NT2/D1 (cell line): ENCODE results near the gene EML1.

Experiments
- DNase-seq: peaks from one replicate; pipeline ENCODE4 v3.0.0-alpha.2; 2011; ENCODE audit warnings: low read depth, low spot score
- H3K27me3 ChIP-seq: 2 replicates; pipeline ENCODE4 v1.6.0; 2011; ENCODE audit warnings: mild to moderate bottlenecking; ENCODE audit not compliant: insufficient read length, insufficient read depth
- H3K36me3 ChIP-seq: 2 replicates; pipeline ENCODE4 v1.6.1; 2011; ENCODE audit warnings: mild to moderate bottlenecking, low read length, mixed read lengths; ENCODE audit not compliant: insufficient read depth, insufficient read length
- H3K4me1 ChIP-seq: 2 replicates; pipeline ENCODE4 v1.5.1; 2011; ENCODE audit not compliant: insufficient read depth, insufficient read length
- H3K4me3 ChIP-seq: 2 replicates; pipeline ENCODE4 v1.5.1; 2011; ENCODE audit warnings: low read depth; ENCODE audit not compliant: insufficient read length
- H3K9ac ChIP-seq: 2 replicates; pipeline ENCODE4 v1.6.0; 2011; ENCODE audit warnings: low read depth; ENCODE audit not compliant: insufficient read length
- H3K9me3 ChIP-seq: 2 replicates; pipeline ENCODE4 v1.5.1; 2011; ENCODE audit warnings: mild to moderate bottlenecking, low read length; ENCODE audit not compliant: insufficient read depth
- SUZ12 ChIP-seq: IDR thresholded peaks from 2 replicates; pipeline ENCODE4 v1.6.1; 2011; ENCODE audit not compliant: insufficient read length, insufficient read depth; ENCODE audit errors: extremely low read depth
- YY1 ChIP-seq: IDR thresholded peaks from 2 replicates; pipeline ENCODE4 v1.6.1; 2011; ENCODE audit not compliant: insufficient read length, insufficient read depth
- ZNF274 ChIP-seq: IDR thresholded peaks from 2 replicates; pipeline ENCODE4 v1.6.1; 2011; ENCODE audit warnings: mild to moderate bottlenecking, low read depth, low read length

Gene EML1

DNA sequence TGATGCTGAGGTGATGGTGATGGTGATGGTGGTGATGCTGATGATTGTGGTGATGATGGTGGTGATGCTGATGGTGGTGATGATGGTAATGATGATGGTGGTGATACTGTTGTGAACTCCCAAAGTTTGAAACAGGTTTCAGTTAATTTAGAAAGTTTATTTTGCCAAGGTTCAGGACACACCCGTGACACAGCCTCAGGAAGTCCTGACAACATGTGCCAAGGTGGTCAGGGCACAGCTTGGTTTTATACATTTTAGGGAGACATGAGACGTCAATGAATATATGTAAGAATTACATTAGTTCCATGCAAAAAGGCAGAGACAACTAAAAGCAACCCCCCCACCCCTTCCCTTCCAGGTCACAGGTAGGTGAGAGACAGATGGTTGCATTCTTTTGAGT, 159.2 kb downstream of the EML1 start:
- Histone ChIP-seq H3K9me3 (no peaks in the 10 kb centered on the region), H3K36me3 (no peaks in the 10 kb centered on the region), H3K4me3 (no peak overlapping the region), H3K4me1 (peaks cover 5% of the 10 kb centered on the region), H3K27me3 (no peaks in the 10 kb centered on the region), H3K9ac (no peak overlapping the region)
- TF ChIP-seq SUZ12 = no peak
- no peak for DNase-seq

DNA sequence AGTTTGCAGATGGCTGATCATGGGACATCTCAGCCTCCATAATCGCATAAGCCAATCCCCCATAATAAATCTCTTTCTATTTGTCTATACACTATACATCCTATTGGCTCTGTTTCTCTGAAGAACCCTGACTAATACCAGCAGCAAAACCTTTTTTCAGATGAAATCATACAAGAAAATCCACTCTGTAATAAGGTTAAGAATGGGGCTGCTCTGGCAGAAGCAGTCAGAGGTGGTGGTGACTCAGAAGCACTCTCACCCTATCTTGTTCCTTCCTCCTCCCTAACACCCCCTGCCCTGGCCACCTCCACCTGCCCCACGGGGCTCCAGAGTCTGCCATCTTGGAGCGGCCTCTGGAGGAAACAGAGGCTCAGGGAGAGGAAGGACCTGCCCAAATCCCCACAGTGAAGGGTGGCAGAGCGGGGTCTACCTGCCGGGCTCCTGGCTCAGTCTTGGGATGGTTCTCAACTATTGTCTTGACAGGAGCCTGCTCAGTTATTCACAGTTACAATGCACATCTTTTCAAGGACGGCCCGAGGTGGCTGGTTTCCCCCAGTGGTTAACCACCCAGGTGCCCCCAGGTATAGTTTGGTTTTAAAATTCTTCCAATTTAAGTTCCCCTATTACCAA, 162.7 kb downstream of the EML1 start:
- H3K4me3 ChIP-seq = no peak overlapping the region
- no peak for DNase-seq
- no peaks in the 10 kb centered on the region for H3K27me3 ChIP-seq
- no peak for TF ChIP-seq ZNF274
- TF ChIP-seq YY1 = no peak
- TF ChIP-seq SUZ12 = no peak
- H3K9ac ChIP-seq = no peak overlapping the region
- peaks cover 2% of the 10 kb centered on the region for H3K4me1 ChIP-seq
- no peaks in the 10 kb centered on the region for H3K9me3 ChIP-seq
- no peaks in the 10 kb centered on the region for H3K36me3 ChIP-seq

DNA sequence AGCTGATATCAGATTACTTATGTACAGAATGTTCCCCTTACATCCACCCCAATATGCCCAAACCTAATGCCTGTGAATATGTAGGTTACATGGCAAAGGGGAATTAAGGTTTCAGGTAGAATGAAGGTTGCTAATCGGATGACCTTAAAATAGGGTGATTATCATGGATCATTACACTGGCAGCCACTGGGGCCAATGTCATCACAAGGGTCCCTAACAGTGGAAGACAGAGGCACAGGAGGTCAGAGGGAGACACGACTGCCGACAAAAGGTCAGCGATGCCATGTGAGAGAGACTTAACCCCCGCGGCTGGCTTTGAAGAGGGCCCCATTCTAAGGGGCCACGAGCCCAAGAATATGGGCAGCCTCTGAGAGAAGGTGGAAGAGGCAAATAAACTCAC, 165.2 kb downstream of the EML1 start:
- H3K9ac ChIP-seq = no peak overlapping the region
- no peak overlapping the region for H3K4me3 ChIP-seq
- H3K9me3 ChIP-seq = no peaks in the 10 kb centered on the region
- no peaks in the 10 kb centered on the region for H3K36me3 ChIP-seq
- no peaks in the 10 kb centered on the region for H3K27me3 ChIP-seq
- DNase-seq = no peak
- TF ChIP-seq ZNF274 (no peak), SUZ12 (no peak), YY1 (no peak)
- no peaks in the 10 kb centered on the region for H3K4me1 ChIP-seq

DNA sequence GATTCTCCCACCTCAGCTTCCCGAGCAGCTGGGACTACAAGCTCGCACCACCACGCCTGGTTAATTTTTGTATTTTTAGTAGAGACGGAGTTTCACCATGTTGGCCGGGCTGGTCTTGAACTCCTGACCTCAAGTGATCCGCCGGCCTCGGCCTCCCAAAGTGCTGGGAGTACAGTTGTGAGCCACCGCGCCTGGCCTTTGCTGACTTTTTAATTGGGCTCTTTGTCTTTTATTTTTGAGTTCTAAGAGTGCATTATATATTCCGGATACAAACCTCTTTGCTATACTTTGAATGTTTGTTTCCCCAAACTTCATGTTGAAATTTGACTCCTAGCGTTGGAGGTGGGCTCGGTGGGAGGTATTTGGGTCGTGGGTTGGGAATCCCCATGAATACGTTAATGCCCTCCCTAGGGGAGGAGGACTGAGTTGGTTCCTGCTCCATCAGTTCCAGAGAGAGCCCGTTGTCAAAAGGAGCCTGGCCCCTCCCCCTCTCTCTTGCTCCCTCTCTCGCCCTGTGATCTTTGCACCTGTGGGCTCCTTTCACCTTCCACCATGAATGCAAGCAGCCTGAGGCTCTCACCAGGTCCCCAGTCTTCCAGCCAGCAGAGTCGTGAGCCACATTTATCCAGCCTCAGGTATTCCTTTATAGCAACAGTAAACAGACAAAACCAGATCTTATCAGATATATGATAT, 168.8 kb downstream of the EML1 start:
- Histone ChIP-seq H3K27me3 (no peaks in the 10 kb centered on the region), H3K36me3 (no peaks in the 10 kb centered on the region), H3K4me3 (no peak overlapping the region), H3K4me1 (no peaks in the 10 kb centered on the region), H3K9me3 (no peaks in the 10 kb centered on the region), H3K9ac (no peak overlapping the region)
- DNase-seq = no peak
- no peak for TF ChIP-seq YY1
- TF ChIP-seq SUZ12 = no peak

DNA sequence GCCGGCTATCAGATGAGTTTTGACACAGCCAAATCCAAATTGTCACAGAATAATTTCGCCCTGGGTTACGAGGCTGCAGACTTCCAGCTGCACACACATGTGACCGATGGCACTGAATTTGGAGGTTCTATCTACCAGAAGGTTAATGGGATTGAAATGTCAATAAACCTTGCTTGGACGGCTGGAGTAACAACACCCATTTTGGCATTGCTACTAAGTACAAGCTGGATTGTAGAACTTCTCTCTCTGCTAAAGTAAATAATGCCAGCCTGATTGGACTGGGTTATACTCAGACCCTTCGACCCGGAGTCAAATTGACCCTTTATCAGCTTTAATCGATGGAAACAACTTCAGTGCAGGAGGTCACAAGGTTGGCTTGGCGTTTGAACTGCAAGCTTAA, 171.8 kb downstream of the EML1 start:
- H3K4me1 ChIP-seq = peaks cover 3% of the 10 kb centered on the region

DNA sequence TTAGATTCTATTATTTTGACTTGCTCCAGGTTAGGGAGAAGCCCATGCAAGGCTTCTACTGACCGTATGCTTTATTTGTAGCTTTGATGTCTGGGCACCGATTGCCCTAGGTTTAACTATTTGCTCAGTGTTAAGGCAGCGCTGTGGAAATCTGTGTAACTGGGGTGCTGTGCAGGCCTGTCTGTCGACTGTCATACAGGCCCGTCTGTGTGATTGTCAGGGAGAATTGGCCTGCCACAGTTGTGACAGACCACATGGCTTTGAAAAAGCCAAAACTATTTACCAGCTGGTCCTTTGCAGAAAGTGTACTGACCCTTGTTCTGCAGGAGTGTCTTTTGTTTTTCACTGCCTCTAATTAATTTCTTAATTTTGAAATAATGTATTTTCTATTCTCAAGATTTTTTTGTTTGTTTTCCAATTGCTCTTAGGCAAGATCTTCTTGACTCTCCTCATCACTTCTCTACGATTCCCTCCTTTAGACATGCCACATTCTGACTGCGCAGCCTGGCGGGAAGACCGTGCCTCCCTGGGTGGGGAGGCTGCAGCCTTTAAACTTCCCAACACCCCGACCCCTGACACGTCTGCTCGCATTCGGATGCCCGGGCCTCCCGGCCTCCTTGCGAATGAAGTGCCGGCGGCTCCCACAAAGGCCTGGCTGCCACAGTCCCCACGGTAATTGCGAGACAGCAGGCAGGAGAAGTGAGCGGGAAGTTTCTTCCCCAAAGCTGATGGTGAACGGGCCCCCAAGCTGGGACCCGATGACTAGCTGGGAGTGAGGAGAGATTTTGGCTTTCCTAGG, 173.0 kb downstream of the EML1 start:
- H3K36me3 ChIP-seq = no peaks in the 10 kb centered on the region
- peaks cover 3% of the 10 kb centered on the region for H3K4me1 ChIP-seq
- peaks cover 5% of the 10 kb centered on the region; the same call in 1 of the 2 replicates for H3K9me3 ChIP-seq
- no peak overlapping the region for H3K4me3 ChIP-seq
- peaks cover 17% of the 10 kb centered on the region for H3K27me3 ChIP-seq
- TF ChIP-seq ZNF274 (no peak), YY1 (no peak), SUZ12 (no peak)
- DNase-seq = no peak
- no peak overlapping the region for H3K9ac ChIP-seq

More for the DNA sequence above, 171.8 kb downstream of the EML1 start:
- no peak for TF ChIP-seq SUZ12
- no peak for TF ChIP-seq YY1
- TF ChIP-seq ZNF274 = no peak
- no peaks in the 10 kb centered on the region for H3K9me3 ChIP-seq
- no peak overlapping the region for H3K4me3 ChIP-seq
- no peak for DNase-seq
- no peak overlapping the region for H3K9ac ChIP-seq
- peaks cover 6% of the 10 kb centered on the region for H3K27me3 ChIP-seq
- H3K36me3 ChIP-seq = no peaks in the 10 kb centered on the region

DNA sequence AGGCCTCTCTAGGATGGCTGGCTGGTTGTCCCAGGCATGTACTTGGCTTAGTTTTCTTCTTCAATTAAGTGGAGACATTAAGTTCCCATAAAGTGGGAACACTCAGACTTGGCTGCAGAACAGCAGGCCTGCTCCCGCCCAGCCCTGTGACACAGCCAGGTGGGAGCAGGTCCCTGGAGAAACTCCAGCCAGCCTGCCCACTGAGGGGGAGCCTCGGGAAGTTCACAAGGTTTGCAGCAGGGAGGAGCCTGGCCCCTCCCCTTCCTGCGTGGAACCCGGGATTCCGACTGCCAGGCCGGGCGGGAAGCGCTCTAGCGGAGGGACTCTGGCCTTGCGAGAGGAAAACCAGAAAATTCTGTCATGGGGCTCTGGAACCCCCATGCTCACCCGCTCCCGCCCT, 173.7 kb downstream of the EML1 start:
- Histone ChIP-seq H3K27me3 (peaks cover 17% of the 10 kb centered on the region), H3K36me3 (no peaks in the 10 kb centered on the region), H3K9ac (no peak overlapping the region), H3K4me1 (peaks cover 3% of the 10 kb centered on the region), H3K4me3 (no peak overlapping the region), H3K9me3 (peaks cover 5% of the 10 kb centered on the region; the same call in 1 of the 2 replicates)
- TF ChIP-seq ZNF274 = no peak
- TF ChIP-seq SUZ12 = no peak
- no peak for TF ChIP-seq YY1
- DNase-seq = no peak
